ENCODE results near the gene MAPKAP1.

MAPKAP1 gene

GRCh38 chr9:125507226-125507625 is 199.8 kb downstream of the MAPKAP1 start:
- peaks cover 7% of the 10 kb centered on the region for H3K36me3 Mint-ChIP-seq

GRCh38 chr9:125505988-125506438 is 201.0 kb downstream of the MAPKAP1 start:
- H3K36me3 Mint-ChIP-seq: peaks cover 7% of the 10 kb centered on the region
- CTCF ChIA-PET: interaction anchor here (1.0 kb wide), 1 partner anchor 13 kb away, joined by 3 read pairs; no protein-coding TSS in a partner anchor
- no peak overlapping the region for H3K27ac Mint-ChIP-seq
- no peak for DNase-seq
- H3K4me1 Mint-ChIP-seq: peaks cover 5% of the 10 kb centered on the region
- no peak overlapping the region for H3K4me3 Mint-ChIP-seq
- no peaks in the 10 kb centered on the region for H3K27me3 Mint-ChIP-seq
- no peaks in the 10 kb centered on the region for H3K9me3 Mint-ChIP-seq

More at GRCh38 chr9:125507226-125507625, 199.8 kb downstream of the MAPKAP1 start:
- H3K4me3 Mint-ChIP-seq: no peak overlapping the region
- no peak for DNase-seq
- H3K9me3 Mint-ChIP-seq: no peaks in the 10 kb centered on the region
- H3K4me1 Mint-ChIP-seq: peaks cover 5% of the 10 kb centered on the region
- no peak overlapping the region for H3K27ac Mint-ChIP-seq
- no peaks in the 10 kb centered on the region for H3K27me3 Mint-ChIP-seq
- CTCF ChIA-PET: no interaction called here

GRCh38 chr9:125504616-125505015 is 202.4 kb downstream of the MAPKAP1 start:
- CTCF ChIA-PET: interaction anchor here (1.0 kb wide), 1 partner anchor 15 kb away, joined by 3 read pairs; no protein-coding TSS in a partner anchor
- Mint-ChIP-seq H3K36me3 (peaks cover 8% of the 10 kb centered on the region), H3K4me1 (peaks cover 5% of the 10 kb centered on the region), H3K9me3 (no peaks in the 10 kb centered on the region), H3K27me3 (no peaks in the 10 kb centered on the region), H3K27ac (no peak overlapping the region), H3K4me3 (no peak overlapping the region)
- DNase-seq: no peak

GRCh38 chr9:125497906-125498305 is 209.1 kb downstream of the MAPKAP1 start:
- CTCF ChIA-PET: no interaction called here
- H3K27me3 Mint-ChIP-seq: no peaks in the 10 kb centered on the region
- no peak overlapping the region for H3K4me3 Mint-ChIP-seq
- no peak for DNase-seq
- H3K9me3 Mint-ChIP-seq: no peaks in the 10 kb centered on the region
- peaks cover 3% of the 10 kb centered on the region for H3K36me3 Mint-ChIP-seq
- H3K27ac Mint-ChIP-seq: no peak overlapping the region
- H3K4me1 Mint-ChIP-seq: no peaks in the 10 kb centered on the region

- no peaks in the 10 kb centered on the region for H3K27me3 Mint-ChIP-seq
- H3K4me1 Mint-ChIP-seq: no peaks in the 10 kb centered on the region
- DNase-seq: no peak
- no peaks in the 10 kb centered on the region for H3K9me3 Mint-ChIP-seq
- H3K36me3 Mint-ChIP-seq: peaks cover 2% of the 10 kb centered on the region
- CTCF ChIA-PET: no interaction called here
- no peak overlapping the region for H3K4me3 Mint-ChIP-seq
- no peak overlapping the region for H3K27ac Mint-ChIP-seq
Observed at GRCh38 chr9:125497478-125497877, 209.5 kb downstream of the MAPKAP1 start.

GRCh38 chr9:125496313-125496834 is 210.6 kb downstream of the MAPKAP1 start:
- DNase-seq: no peak
- no peaks in the 10 kb centered on the region for H3K27me3 Mint-ChIP-seq
- no peak overlapping the region for H3K27ac Mint-ChIP-seq
- CTCF ChIA-PET: no interaction called here
- peaks cover 2% of the 10 kb centered on the region for H3K36me3 Mint-ChIP-seq
- H3K4me1 Mint-ChIP-seq: no peaks in the 10 kb centered on the region
- H3K9me3 Mint-ChIP-seq: no peaks in the 10 kb centered on the region
- H3K4me3 Mint-ChIP-seq: no peak overlapping the region

GRCh38 chr9:125495172-125496119 is 211.6 kb downstream of the MAPKAP1 start:
- no peaks in the 10 kb centered on the region for H3K36me3 Mint-ChIP-seq
- DNase-seq: no peak
- CTCF ChIA-PET: no interaction called here
- H3K27ac Mint-ChIP-seq: no peak overlapping the region
- no peaks in the 10 kb centered on the region for H3K9me3 Mint-ChIP-seq
- H3K4me3 Mint-ChIP-seq: no peak overlapping the region
- H3K4me1 Mint-ChIP-seq: no peaks in the 10 kb centered on the region
- H3K27me3 Mint-ChIP-seq: no peaks in the 10 kb centered on the region

- Mint-ChIP-seq H3K4me1 (no peaks in the 10 kb centered on the region), H3K4me3 (no peak overlapping the region), H3K9me3 (no peaks in the 10 kb centered on the region), H3K27me3 (no peaks in the 10 kb centered on the region), H3K27ac (no peak overlapping the region), H3K36me3 (no peaks in the 10 kb centered on the region)
- CTCF ChIA-PET: no interaction called here
- no peak for DNase-seq
Observed at GRCh38 chr9:125494653-125494915, 212.4 kb downstream of the MAPKAP1 start.

GRCh38 chr9:125493881-125494652 is 212.9 kb downstream of the MAPKAP1 start:
- Mint-ChIP-seq H3K27ac (no peak overlapping the region), H3K27me3 (no peaks in the 10 kb centered on the region), H3K36me3 (no peaks in the 10 kb centered on the region), H3K4me1 (no peaks in the 10 kb centered on the region), H3K9me3 (no peaks in the 10 kb centered on the region), H3K4me3 (no peak overlapping the region)
- no peak for DNase-seq
- CTCF ChIA-PET: no interaction called here

GRCh38 chr9:125493384-125493783 is 213.6 kb downstream of the MAPKAP1 start:
- CTCF ChIA-PET: no interaction called here
- no peak overlapping the region for H3K4me3 Mint-ChIP-seq

GRCh38 chr9:125492719-125493118 is 214.3 kb downstream of the MAPKAP1 start:
- no peaks in the 10 kb centered on the region for H3K9me3 Mint-ChIP-seq
- no peaks in the 10 kb centered on the region for H3K27me3 Mint-ChIP-seq
- no peak for DNase-seq
- no peak overlapping the region for H3K27ac Mint-ChIP-seq
- no peak overlapping the region for H3K4me3 Mint-ChIP-seq
- CTCF ChIA-PET: interaction anchor here (1.2 kb wide), 1 partner anchor 11 kb away, joined by 3 read pairs; no protein-coding TSS in a partner anchor
- no peaks in the 10 kb centered on the region for H3K4me1 Mint-ChIP-seq
- no peaks in the 10 kb centered on the region for H3K36me3 Mint-ChIP-seq

More at GRCh38 chr9:125493384-125493783, 213.6 kb downstream of the MAPKAP1 start:
- H3K9me3 Mint-ChIP-seq: no peaks in the 10 kb centered on the region
- H3K27me3 Mint-ChIP-seq: no peaks in the 10 kb centered on the region
- H3K4me1 Mint-ChIP-seq: no peaks in the 10 kb centered on the region
- H3K36me3 Mint-ChIP-seq: no peaks in the 10 kb centered on the region
- DNase-seq: no peak
- no peak overlapping the region for H3K27ac Mint-ChIP-seq

GRCh38 chr9:125487842-125488241 is 219.2 kb downstream of the MAPKAP1 start:
- no peaks in the 10 kb centered on the region for H3K36me3 Mint-ChIP-seq
- H3K27ac Mint-ChIP-seq: no peak overlapping the region
- H3K9me3 Mint-ChIP-seq: no peaks in the 10 kb centered on the region
- H3K27me3 Mint-ChIP-seq: no peaks in the 10 kb centered on the region
- no peaks in the 10 kb centered on the region for H3K4me1 Mint-ChIP-seq
- no peak for DNase-seq
- CTCF ChIA-PET: no interaction called here
- no peak overlapping the region for H3K4me3 Mint-ChIP-seq

- Mint-ChIP-seq H3K4me1 (no peaks in the 10 kb centered on the region), H3K27ac (no peak overlapping the region), H3K27me3 (no peaks in the 10 kb centered on the region), H3K4me3 (no peak overlapping the region), H3K9me3 (no peaks in the 10 kb centered on the region), H3K36me3 (peaks cover 3% of the 10 kb centered on the region)
- CTCF ChIA-PET: no interaction called here
- DNase-seq: no peak
Observed at GRCh38 chr9:125486576-125486975, 220.4 kb downstream of the MAPKAP1 start.

GRCh38 chr9:125486152-125486508 is 220.9 kb downstream of the MAPKAP1 start:
- no peaks in the 10 kb centered on the region for H3K4me1 Mint-ChIP-seq
- no peaks in the 10 kb centered on the region for H3K9me3 Mint-ChIP-seq
- CTCF ChIA-PET: no interaction called here
- peaks cover 3% of the 10 kb centered on the region for H3K36me3 Mint-ChIP-seq
- no peak overlapping the region for H3K27ac Mint-ChIP-seq
- DNase-seq: no peak
- H3K27me3 Mint-ChIP-seq: no peaks in the 10 kb centered on the region
- H3K4me3 Mint-ChIP-seq: no peak overlapping the region

Measured in activated naive CD4-positive, alpha-beta T cell treated with anti-CD3 and anti-CD28 coated beads, Interleukin-2, amount 10 ng/mL, durations not matched to agents 7 days and 5 days (primary cell).